Urinary bladder (tissue), 4 donors: ENCODE measurements around the gene NOSTRIN. TPM values are rescaled to one million over a fixed set of nuclear protein-coding genes. Genes with fewer than 3 reads are reported as not detected.
"Not testable (repeated sequence)": the region's sequence is repeated elsewhere in the genome, so short reads cannot be mapped to it uniquely, and the experiment has no call there.

ENCODE experiments used
- DNase-seq: peaks from one replicate; pipeline ENCODE4 v3.0.0-alpha.2; 2015; ENCODE audit errors: extremely low spot score
- H3K27ac ChIP-seq: one replicate; pipeline ENCODE4 v1.5.1; 2013; ENCODE audit warnings: low read depth, mild to moderate bottlenecking, moderate library complexity
- H3K36me3 ChIP-seq: one replicate; pipeline ENCODE4 v1.6.1; 2013; ENCODE audit warnings: mild to moderate bottlenecking, moderate library complexity; ENCODE audit not compliant: insufficient read depth
- H3K4me1 ChIP-seq: one replicate; pipeline ENCODE4 v1.6.1; 2013; ENCODE audit warnings: mild to moderate bottlenecking, moderate library complexity; ENCODE audit not compliant: insufficient read depth
- H3K4me3 ChIP-seq: one replicate; pipeline ENCODE4 v1.5.1; 2013; ENCODE audit warnings: low read depth, low read length
- WGBS: extraction: QIAGEN DNeasy Blood & Tissue Kit; methylation state at CpG from one replicate; pipeline ENCODE4 v1.1.7; 2013; 5-methylcytosine and 5-hydroxymethylcytosine counted together
- polyA plus RNA-seq: library from polyadenylated mRNA; stranded (reverse); fragments of 200-250 nt; gene quantifications from one replicate; pipeline ENCODE4 v1.2.3, GENCODE V29; 2013
- total RNA-seq: library from RNA; depleted of rRNA; stranded (reverse); fragments of >200 nt; gene quantifications from one replicate; pipeline ENCODE4 v1.2.3, GENCODE V29; 2014
- donor health status: healthy with polysubstance abuse.
- donor health status: healthy.

NOSTRIN gene
- total and polyA plus RNA-seq, 2 donors, result 10.6 to 30.9 TPM

GRCh38 chr2:168780669-168781071 lies 21.8 kb upstream of the NOSTRIN start:
- 80% methylated on average over 1 of the region's 1 CpG for WGBS
- H3K27ac ChIP-seq, result no peak overlapping the region
- H3K4me3 ChIP-seq, result no peak overlapping the region
- no peaks in the 10 kb centered on the region for H3K36me3 ChIP-seq
- no peaks in the 10 kb centered on the region for H3K4me1 ChIP-seq
- no peak for DNase-seq

DNA sequence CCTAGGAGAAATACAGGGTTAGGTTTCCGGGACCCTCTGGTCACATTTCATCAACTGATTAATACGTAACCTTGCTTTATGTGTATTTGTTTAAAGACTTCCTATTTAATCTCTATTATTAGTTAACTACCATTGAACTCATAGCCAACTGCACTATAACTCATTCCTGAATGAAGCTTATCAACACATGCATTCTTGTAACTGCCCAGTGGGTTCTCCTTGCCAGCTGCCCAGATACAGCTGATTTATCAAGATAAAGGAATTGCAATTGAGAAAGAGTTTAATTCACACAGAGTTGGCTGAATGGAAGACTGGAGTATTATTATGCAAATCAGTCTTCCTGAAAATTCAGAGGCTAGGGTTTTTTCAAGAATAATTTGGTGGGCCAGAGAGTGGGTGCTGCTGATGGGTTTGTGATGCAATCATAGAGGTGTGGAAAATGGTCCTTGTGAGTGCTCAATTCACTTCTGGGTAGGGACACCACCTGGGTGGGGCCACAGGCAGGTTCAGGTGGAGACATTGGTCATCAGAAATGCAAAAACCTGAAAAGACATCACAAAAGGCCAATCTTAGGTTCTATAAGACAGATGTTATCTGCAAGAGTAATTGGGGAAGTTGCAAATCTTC lies 21.1 kb upstream of the NOSTRIN start:
- 87% methylated on average over 2 of the region's 2 CpGs for WGBS
- no peak overlapping the region for H3K4me3 ChIP-seq
- H3K36me3 ChIP-seq, result no peaks in the 10 kb centered on the region
- no peak overlapping the region for H3K27ac ChIP-seq
- no peaks in the 10 kb centered on the region for H3K4me1 ChIP-seq
- no peak for DNase-seq

- Histone ChIP-seq H3K4me3 (no peak overlapping the region), H3K4me1 (no peaks in the 10 kb centered on the region), H3K36me3 (no peaks in the 10 kb centered on the region), H3K27ac (no peak overlapping the region)
- WGBS, result 98% methylated on average over 4 of the region's 4 CpGs
- DNase-seq, result no peak
Observed at GRCh38 chr2:168782271-168782670, 20.2 kb upstream of the NOSTRIN start.

GRCh38 chr2:168784993-168785392 lies 17.4 kb upstream of the NOSTRIN start:
- H3K4me1 ChIP-seq, result no peaks in the 10 kb centered on the region
- no peak overlapping the region for H3K27ac ChIP-seq
- H3K4me3 ChIP-seq, result no peak overlapping the region
- DNase-seq, result no peak
- no peaks in the 10 kb centered on the region for H3K36me3 ChIP-seq
- WGBS, result 86% methylated on average over 3 of the region's 3 CpGs

DNA sequence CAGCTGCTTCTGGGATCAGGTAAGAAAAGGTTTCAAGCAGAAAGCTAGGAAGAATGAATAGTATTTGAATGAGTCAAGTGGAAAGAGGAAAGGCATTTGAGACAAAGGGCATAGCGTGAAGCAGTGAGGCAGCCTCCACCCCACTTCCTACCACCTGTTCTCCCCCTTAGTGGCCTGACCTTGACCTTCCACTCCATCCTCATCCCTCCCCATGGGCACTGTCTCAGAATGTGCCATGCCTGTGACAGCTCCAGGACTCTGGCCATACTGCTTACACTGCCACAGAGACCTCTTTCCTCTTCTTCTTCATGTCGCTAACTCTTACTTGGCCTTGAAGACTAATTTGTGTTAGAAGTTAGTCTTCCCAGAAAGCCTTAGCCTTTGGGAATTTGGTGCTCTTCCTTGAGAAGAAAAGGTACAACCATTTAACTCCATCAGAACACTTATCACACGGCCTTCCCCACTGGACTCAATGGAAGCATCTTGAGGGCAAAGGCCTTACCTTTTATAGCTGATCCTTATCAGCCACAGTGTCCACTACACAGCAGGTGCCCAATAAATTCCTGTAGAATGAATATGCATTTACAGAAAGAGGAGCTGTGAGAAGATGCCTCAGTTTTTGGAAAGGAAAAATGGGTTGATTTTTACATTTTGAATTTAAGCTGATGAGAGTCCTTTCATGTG lies 15.2 kb upstream of the NOSTRIN start:
- H3K4me1 ChIP-seq, result no peaks in the 10 kb centered on the region
- no peaks in the 10 kb centered on the region for H3K36me3 ChIP-seq
- DNase-seq, result no peak
- no peak overlapping the region for H3K27ac ChIP-seq
- H3K4me3 ChIP-seq, result no peak overlapping the region
- WGBS, result 84% methylated on average over 3 of the region's 3 CpGs

DNA sequence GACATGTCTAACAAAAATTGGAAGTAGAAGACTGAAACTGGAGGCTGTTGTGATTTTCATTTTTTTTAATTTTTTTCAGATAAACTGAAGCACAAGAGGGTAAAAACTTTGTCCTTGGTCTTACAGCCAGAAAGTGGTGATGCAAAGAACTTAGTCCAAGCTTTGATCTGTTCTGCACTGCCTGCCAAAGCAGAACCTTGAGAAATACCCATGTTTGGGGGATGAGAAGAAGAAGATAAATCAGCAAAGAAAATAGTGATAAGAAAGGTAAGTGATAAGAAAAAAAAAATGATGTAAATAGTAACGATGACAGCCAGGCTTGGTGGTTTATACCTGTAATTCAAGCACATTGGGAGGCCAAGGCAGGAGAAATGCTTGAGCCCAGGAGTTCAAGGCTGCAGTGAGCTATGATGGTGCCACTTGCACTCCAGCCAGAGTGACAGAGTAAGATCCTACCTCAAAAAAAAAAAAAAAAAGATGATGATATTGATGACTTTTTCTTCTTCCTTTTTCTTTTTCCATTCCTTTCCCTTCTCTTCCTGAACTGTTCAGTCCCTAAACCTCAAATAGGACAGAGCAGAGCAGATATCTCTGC lies 14.6 kb upstream of the NOSTRIN start:
- DNase-seq, result no peak
- no peak overlapping the region for H3K27ac ChIP-seq
- H3K36me3 ChIP-seq, result no peaks in the 10 kb centered on the region
- WGBS, result 79% methylated on average over 1 of the region's 1 CpG
- H3K4me3 ChIP-seq, result no peak overlapping the region
- no peaks in the 10 kb centered on the region for H3K4me1 ChIP-seq

DNA sequence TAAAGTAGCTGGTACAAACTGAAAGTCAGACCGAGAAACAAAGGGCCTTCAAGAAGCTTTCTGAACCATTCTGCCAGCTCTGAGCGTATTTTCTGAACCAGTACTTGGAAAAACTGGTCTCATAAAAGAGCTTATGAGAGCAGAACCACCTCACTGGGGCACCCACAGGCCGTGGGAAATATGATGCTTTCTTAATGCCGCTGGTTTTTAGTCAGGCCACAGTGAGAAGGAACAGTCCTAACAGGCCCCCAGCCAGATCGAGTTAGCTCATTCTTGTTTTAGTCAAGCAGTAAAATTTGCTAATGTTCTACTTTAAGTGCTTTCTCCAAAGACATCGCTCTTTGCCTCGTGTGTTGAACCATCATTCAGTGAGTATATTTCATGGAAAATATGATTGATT lies 12.7 kb upstream of the NOSTRIN start:
- H3K4me3 ChIP-seq, result no peak overlapping the region

GRCh38 chr2:168790226-168790902 lies 12.1 kb upstream of the NOSTRIN start:
- Histone ChIP-seq H3K4me1 (no peaks in the 10 kb centered on the region), H3K36me3 (no peaks in the 10 kb centered on the region), H3K27ac (no peak overlapping the region), H3K4me3 (no peak overlapping the region)
- no peak for DNase-seq
- 83% methylated on average over 5 of the region's 5 CpGs for WGBS

More for the DNA sequence above, 12.7 kb upstream of the NOSTRIN start:
- Histone ChIP-seq H3K27ac (no peak overlapping the region), H3K36me3 (no peaks in the 10 kb centered on the region), H3K4me1 (no peaks in the 10 kb centered on the region)
- 46% methylated on average over 7 of the region's 7 CpGs for WGBS
- no peak for DNase-seq

GRCh38 chr2:168791140-168791539 lies 11.3 kb upstream of the NOSTRIN start:
- not testable (repeated sequence) for H3K4me1 ChIP-seq, H3K27ac ChIP-seq, DNase-seq, H3K36me3 ChIP-seq, H3K4me3 ChIP-seq
- WGBS, result 80% methylated on average over 2 of the region's 2 CpGs

- H3K36me3 ChIP-seq, result no peaks in the 10 kb centered on the region
- no peak overlapping the region for H3K27ac ChIP-seq
- no peak overlapping the region for H3K4me3 ChIP-seq
- DNase-seq, result no peak
- WGBS, result 27% methylated on average over 2 of the region's 2 CpGs
- H3K4me1 ChIP-seq, result no peaks in the 10 kb centered on the region
Observed at GRCh38 chr2:168793596-168793995, 8.8 kb upstream of the NOSTRIN start.

- H3K36me3 ChIP-seq, result no peaks in the 10 kb centered on the region
- WGBS, result 52% methylated on average over 1 of the region's 1 CpG
Observed at GRCh38 chr2:168794968-168795367, 7.5 kb upstream of the NOSTRIN start.

DNA sequence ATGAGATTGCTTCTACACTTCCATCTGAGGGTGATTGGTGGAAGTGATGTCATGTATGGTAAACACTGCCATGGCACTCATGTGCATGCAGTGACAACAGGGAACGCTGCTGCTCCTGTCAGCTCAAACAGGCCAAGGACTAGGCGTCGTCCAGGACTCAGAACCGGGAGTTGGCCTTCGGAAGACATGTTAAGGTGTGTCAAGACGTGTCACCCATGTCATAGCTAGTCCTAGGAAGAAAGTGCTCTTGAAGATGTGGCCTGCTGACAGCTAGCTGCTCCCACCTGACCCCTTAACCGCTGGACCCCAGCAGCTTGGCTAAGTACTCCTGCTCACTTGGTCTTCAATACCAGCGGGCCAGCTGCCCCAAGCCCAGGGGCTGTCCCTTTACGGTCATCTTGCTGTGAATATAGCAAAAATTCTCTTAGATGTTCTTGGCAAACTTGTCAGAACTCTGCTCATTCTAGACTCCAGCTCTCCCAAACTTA lies 6.3 kb upstream of the NOSTRIN start:
- no peaks in the 10 kb centered on the region for H3K4me1 ChIP-seq
- no peaks in the 10 kb centered on the region for H3K36me3 ChIP-seq
- no peak overlapping the region for H3K27ac ChIP-seq
- DNase-seq, result no peak
- 86% methylated on average over 9 of the region's 9 CpGs for WGBS
- no peak overlapping the region for H3K4me3 ChIP-seq

More at GRCh38 chr2:168794968-168795367, 7.5 kb upstream of the NOSTRIN start:
- no peak for DNase-seq
- H3K4me1 ChIP-seq, result no peaks in the 10 kb centered on the region
- H3K27ac ChIP-seq, result no peak overlapping the region
- H3K4me3 ChIP-seq, result no peak overlapping the region

- no peak overlapping the region for H3K4me3 ChIP-seq
- H3K36me3 ChIP-seq, result no peaks in the 10 kb centered on the region
- H3K4me1 ChIP-seq, result no peaks in the 10 kb centered on the region
- no peak overlapping the region for H3K27ac ChIP-seq
- DNase-seq, result no peak
- WGBS, result 78% methylated on average over 8 of the region's 8 CpGs
Observed at GRCh38 chr2:168796583-168797285, 5.7 kb upstream of the NOSTRIN start.
